GM12891 (cell line): Measurements from ENCODE around the gene RBM46.

Experiments
- POLR2A ChIP-seq: IDR thresholded peaks from 2 replicates; pipeline ENCODE4 v1.6.1; 2011; ENCODE audit warnings: low read depth, low read length, control low read depth
- POLR2AphosphoS5 ChIP-seq: IDR thresholded peaks from 2 replicates; pipeline ENCODE4 v1.6.1; 2011; ENCODE audit warnings: low read depth, low read length, control low read depth
- TAF1 ChIP-seq: IDR thresholded peaks from 2 replicates; pipeline ENCODE4 v1.6.1; 2011; ENCODE audit warnings: low read depth, low read length, control low read depth

GRCh38 chr4:154822775-154823174 is 41.7 kb downstream of the RBM46 start:
- TF ChIP-seq TAF1: no peak
- no peak for TF ChIP-seq POLR2AphosphoS5
- TF ChIP-seq POLR2A: no peak
